ENCODE results near the gene EIF2S2. TPM values are rescaled to one million over a fixed set of nuclear protein-coding genes. Genes with fewer than 3 reads are reported as not detected.

Gene EIF2S2
- total RNA-seq, 2 donors from 2014 or later = 106 to 144 TPM

- Histone ChIP-seq H3K9ac (ENCODE audit: extremely low read depth, low read length, poor library complexity, severe bottlenecking) (no peak overlapping the region), H3K4me3 (ENCODE audit: low read length) (no peak overlapping the region), H3K9me3 (ENCODE audit: control insufficient read depth, low read length) (no peaks in the 10 kb centered on the region), H3K4me1 (ENCODE audit: control insufficient read depth, insufficient read depth, low read length) (no peaks in the 10 kb centered on the region), H3K36me3 (ENCODE audit: control insufficient read depth, insufficient read depth, low read length) (peaks cover 72% of the 10 kb centered on the region), H3K27ac (ENCODE audit: low read depth, low read length) (no peak overlapping the region), H3K27me3 (ENCODE audit: control insufficient read depth, insufficient read depth, low read length, poor library complexity, severe bottlenecking) (no peaks in the 10 kb centered on the region)
- Mint-ChIP-seq H3K4me3 (no peak overlapping the region), H3K9me3 (no peaks in the 10 kb centered on the region), H3K27ac (no peak overlapping the region), H3K36me3 (ENCODE audit: low read depth) (peaks cover 47% of the 10 kb centered on the region), H3K27me3 (ENCODE audit: insufficient read depth) (no peaks in the 10 kb centered on the region), H3K4me1 (no peaks in the 10 kb centered on the region)
- 96 to 97% methylated on average over 8 to 9 of the region's 9 CpGs for WGBS, 2 experiments (ENCODE audit: insufficient coverage in 1 of 2, insufficient read length in 1 of 2)
- TF ChIP-seq CTCF (conservative IDR thresholded peaks at IDR 0.05) = no peak
- DNase-seq = no peak
These were observed 27.7 kb downstream of the EIF2S2 start for GRCh38 chr20:34084227-34084923.

DNA sequence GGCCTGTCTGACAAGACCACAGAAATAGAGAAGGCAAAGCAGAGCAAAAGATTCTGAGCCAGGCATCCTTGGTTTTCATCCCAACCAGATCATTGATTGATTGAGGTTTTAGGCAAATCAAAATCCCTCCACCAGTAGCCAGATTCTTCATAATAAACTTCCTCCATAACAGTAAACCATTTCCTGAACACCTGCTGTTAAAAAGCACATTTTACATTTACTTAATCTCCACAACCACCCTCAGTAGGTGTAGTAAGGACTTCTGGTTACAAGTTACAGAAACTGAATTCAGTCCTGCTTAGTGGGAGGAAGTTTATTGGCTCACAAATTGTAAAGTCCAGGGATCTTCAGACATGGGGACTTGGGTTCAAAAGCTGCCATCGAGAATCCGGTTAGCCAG, 28.3 kb downstream of the EIF2S2 start:
- Mint-ChIP-seq H3K9me3 (no peaks in the 10 kb centered on the region), H3K36me3 (ENCODE audit: low read depth) (peaks cover 47% of the 10 kb centered on the region), H3K27ac (no peak overlapping the region), H3K27me3 (ENCODE audit: insufficient read depth) (no peaks in the 10 kb centered on the region), H3K4me3 (no peak overlapping the region), H3K4me1 (no peaks in the 10 kb centered on the region)
- peaks cover 72% of the 10 kb centered on the region for H3K36me3 ChIP-seq (ENCODE audit: control insufficient read depth, insufficient read depth, low read length)
- H3K4me1 ChIP-seq (ENCODE audit: control insufficient read depth, insufficient read depth, low read length) = no peaks in the 10 kb centered on the region
- no peak for DNase-seq
- WGBS, 2 experiments (ENCODE audit: insufficient coverage in 1 of 2, insufficient read length in 1 of 2) = 87 to 97% methylated on average over 2 of the region's 2 CpGs
- no peaks in the 10 kb centered on the region for H3K27me3 ChIP-seq (ENCODE audit: control insufficient read depth, insufficient read depth, low read length, poor library complexity, severe bottlenecking)
- H3K9me3 ChIP-seq (ENCODE audit: control insufficient read depth, low read length) = no peaks in the 10 kb centered on the region
- no peak overlapping the region for H3K9ac ChIP-seq (ENCODE audit: extremely low read depth, low read length, poor library complexity, severe bottlenecking)
- no peak overlapping the region for H3K4me3 ChIP-seq (ENCODE audit: low read length)
- TF ChIP-seq CTCF (conservative IDR thresholded peaks at IDR 0.05) = no peak
- no peak overlapping the region for H3K27ac ChIP-seq (ENCODE audit: low read depth, low read length)

- Histone ChIP-seq H3K4me1 (ENCODE audit: control insufficient read depth, insufficient read depth, low read length) (no peaks in the 10 kb centered on the region), H3K27ac (ENCODE audit: low read depth, low read length) (no peak overlapping the region), H3K9ac (ENCODE audit: extremely low read depth, low read length, poor library complexity, severe bottlenecking) (no peak overlapping the region), H3K27me3 (ENCODE audit: control insufficient read depth, insufficient read depth, low read length, poor library complexity, severe bottlenecking) (no peaks in the 10 kb centered on the region), H3K36me3 (ENCODE audit: control insufficient read depth, insufficient read depth, low read length) (peaks cover 72% of the 10 kb centered on the region), H3K9me3 (ENCODE audit: control insufficient read depth, low read length) (no peaks in the 10 kb centered on the region), H3K4me3 (ENCODE audit: low read length) (no peak overlapping the region)
- peak; percentile 29 for TF ChIP-seq CTCF (conservative IDR thresholded peaks at IDR 0.05)
- H3K4me3 Mint-ChIP-seq = no peak overlapping the region
- H3K27ac Mint-ChIP-seq = no peak overlapping the region
- 91 to 96% methylated on average over 6 to 7 of the region's 7 CpGs for WGBS, 2 experiments (ENCODE audit: insufficient coverage in 1 of 2, insufficient read length in 1 of 2)
- no peaks in the 10 kb centered on the region for H3K27me3 Mint-ChIP-seq (ENCODE audit: insufficient read depth)
- H3K9me3 Mint-ChIP-seq = no peaks in the 10 kb centered on the region
- DNase-seq = no peak
- H3K36me3 Mint-ChIP-seq (ENCODE audit: low read depth) = peaks cover 43% of the 10 kb centered on the region
- H3K4me1 Mint-ChIP-seq = no peaks in the 10 kb centered on the region
These were observed 28.9 kb downstream of the EIF2S2 start for GRCh38 chr20:34083137-34083536.

Data from endodermal cell (in vitro differentiated cells).